HepG2 (cell line): Measurements from ENCODE around the gene SLC4A9. TPM values are rescaled to one million over a fixed set of nuclear protein-coding genes. Genes with fewer than 3 reads are reported as not detected.

Experiments
- GLI4 ChIP-seq: sonication (generic); formaldehyde crosslinking; IDR thresholded peaks from 2 replicates; pipeline ENCODE4 v1.5.1; 2020; ENCODE audit warnings: missing genetic modification reagents, mild to moderate bottlenecking, moderate library complexity, borderline replicate concordance
- JUNB ChIP-seq: sonication (generic); formaldehyde crosslinking; IDR thresholded peaks from 2 replicates; pipeline ENCODE4 v1.8.0; 2022; ENCODE audit warnings: missing genetic modification reagents, mild to moderate bottlenecking, borderline replicate concordance
- POLR2A ChIP-seq, 2 experiments: IDR thresholded peaks; 2 replicates each; pipeline ENCODE4 v1.6.1; 2011; ENCODE audit warnings: low read depth in 2 of 2, low read length in 2 of 2, mild to moderate bottlenecking in 1 of 2, moderate library complexity in 1 of 2; ENCODE audit not compliant: insufficient read depth in 1 of 2
- RARA ChIP-seq: IDR thresholded peaks from 2 replicates; pipeline ENCODE4 v1.6.1; 2016; ENCODE audit warnings: missing genetic modification reagents, missing compliant biosample characterization
- RARG ChIP-seq: sonication (generic); formaldehyde crosslinking; IDR thresholded peaks from 2 replicates; pipeline ENCODE4 v1.4.0; 2020; ENCODE audit warnings: low read depth, mild to moderate bottlenecking, missing genetic modification reagents
- TEAD3 ChIP-seq: optimal IDR thresholded peaks from 2 replicates; pipeline ENCODE3; 2016; ENCODE audit warnings: borderline replicate concordance
- TSC22D2 ChIP-seq: sonication (generic); formaldehyde crosslinking; IDR thresholded peaks from 2 replicates; pipeline ENCODE4 v1.5.1; 2020; ENCODE audit warnings: missing genetic modification reagents, mild to moderate bottlenecking, borderline replicate concordance
- ZBTB20 ChIP-seq: sonication (generic); formaldehyde crosslinking; IDR thresholded peaks from 2 replicates; pipeline ENCODE4 v1.8.1; 2023; ENCODE audit warnings: missing genetic modification reagents, low read depth, mild to moderate bottlenecking, borderline replicate concordance
- ZBTB44 ChIP-seq: sonication (generic); formaldehyde crosslinking; IDR thresholded peaks from 2 replicates; pipeline ENCODE4 v1.4.0; 2020; ENCODE audit warnings: missing genetic modification reagents
- polyA plus RNA-seq, 8 experiments: library from polyadenylated mRNA; depleted of rRNA in 3 of 8; stranded (reverse) in 7 of 8; unstranded in 1 of 8; fragments of >200 nt; fragmentation: Illumina TruSeq in 4 of 8; extraction: Trizol in 4 of 8; gene quantifications; 2 replicates each; pipeline versions ENCODE4 v1.2.1 to v1.2.3, GENCODE V29; 2011 to 2016; ENCODE audit warnings: low read depth in 4 of 8, missing spikeins in 1 of 8, mixed read lengths in 1 of 8; ENCODE audit not compliant: insufficient read depth in 1 of 8
- total RNA-seq, 5 experiments: library from RNA; depleted of rRNA; stranded (reverse); fragments of >200 nt; fragmentation: Illumina TruSeq; extraction: Trizol; gene quantifications; 2 replicates each; pipeline ENCODE4 v1.2.3, GENCODE V29; 2016; ENCODE audit warnings: low read depth in 1 of 5
- TF ChIP-seq, protein P1 (sequence below): IDR thresholded peaks from 2 replicates; pipeline ENCODE4 v1.4.0; 2020; ENCODE audit warnings: mild to moderate bottlenecking, missing genetic modification reagents
- TF ChIP-seq, protein P2 (sequence below), 2 experiments: sonication (generic) in 1 of 2; formaldehyde crosslinking in 1 of 2; IDR thresholded peaks; 2 replicates each; pipeline versions ENCODE4 v1.4.0 to v1.6.1; 2018 to 2020; ENCODE audit warnings: missing genetic modification reagents in 2 of 2, borderline replicate concordance in 1 of 2, low read depth in 1 of 2, mild to moderate bottlenecking in 1 of 2, missing biosample characterization in 1 of 2
- TF ChIP-seq, protein P3 (sequence below): sonication (generic); formaldehyde crosslinking; IDR thresholded peaks from 2 replicates; pipeline ENCODE4 v1.9.0; 2021; ENCODE audit warnings: missing genetic modification reagents, borderline replicate concordance
- TF ChIP-seq, protein P4 (sequence below): sonication (generic); formaldehyde crosslinking; IDR thresholded peaks from 2 replicates; pipeline ENCODE4 v1.4.0; 2020; ENCODE audit warnings: missing genetic modification reagents, mild to moderate bottlenecking, borderline replicate concordance
- TF ChIP-seq, protein P5 (sequence below): sonication (generic); formaldehyde crosslinking; IDR thresholded peaks from 2 replicates; pipeline ENCODE4 v1.5.1; 2020; ENCODE audit warnings: missing genetic modification reagents, mild to moderate bottlenecking, borderline replicate concordance

SLC4A9 gene
- total and polyA plus RNA-seq, 2 of the 13 experiments (the other 11 are each of a cell fraction or from before 2014, with no cell fraction given), result not detected

DNA sequence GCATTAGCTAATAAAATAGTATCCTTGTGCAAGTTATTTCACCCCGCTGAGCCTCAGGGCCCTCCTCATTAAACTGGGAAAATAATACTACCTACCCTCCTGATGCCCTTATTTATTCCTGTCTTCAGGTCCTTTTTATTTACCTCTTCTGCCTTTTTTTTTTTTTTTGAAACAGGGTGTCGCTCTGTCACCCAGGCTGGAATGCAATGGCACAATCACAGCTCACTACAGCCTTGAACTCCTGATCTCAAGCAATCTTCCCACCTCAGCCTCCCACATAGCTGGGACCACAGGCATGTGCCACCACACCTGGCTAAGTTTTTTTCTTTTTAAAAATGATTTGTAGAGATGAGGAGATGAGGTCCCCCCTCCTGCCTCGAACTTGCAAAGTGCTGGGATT lies 34.5 kb upstream of the SLC4A9 start (continued):
- TF ChIP-seq, protein P1, sequence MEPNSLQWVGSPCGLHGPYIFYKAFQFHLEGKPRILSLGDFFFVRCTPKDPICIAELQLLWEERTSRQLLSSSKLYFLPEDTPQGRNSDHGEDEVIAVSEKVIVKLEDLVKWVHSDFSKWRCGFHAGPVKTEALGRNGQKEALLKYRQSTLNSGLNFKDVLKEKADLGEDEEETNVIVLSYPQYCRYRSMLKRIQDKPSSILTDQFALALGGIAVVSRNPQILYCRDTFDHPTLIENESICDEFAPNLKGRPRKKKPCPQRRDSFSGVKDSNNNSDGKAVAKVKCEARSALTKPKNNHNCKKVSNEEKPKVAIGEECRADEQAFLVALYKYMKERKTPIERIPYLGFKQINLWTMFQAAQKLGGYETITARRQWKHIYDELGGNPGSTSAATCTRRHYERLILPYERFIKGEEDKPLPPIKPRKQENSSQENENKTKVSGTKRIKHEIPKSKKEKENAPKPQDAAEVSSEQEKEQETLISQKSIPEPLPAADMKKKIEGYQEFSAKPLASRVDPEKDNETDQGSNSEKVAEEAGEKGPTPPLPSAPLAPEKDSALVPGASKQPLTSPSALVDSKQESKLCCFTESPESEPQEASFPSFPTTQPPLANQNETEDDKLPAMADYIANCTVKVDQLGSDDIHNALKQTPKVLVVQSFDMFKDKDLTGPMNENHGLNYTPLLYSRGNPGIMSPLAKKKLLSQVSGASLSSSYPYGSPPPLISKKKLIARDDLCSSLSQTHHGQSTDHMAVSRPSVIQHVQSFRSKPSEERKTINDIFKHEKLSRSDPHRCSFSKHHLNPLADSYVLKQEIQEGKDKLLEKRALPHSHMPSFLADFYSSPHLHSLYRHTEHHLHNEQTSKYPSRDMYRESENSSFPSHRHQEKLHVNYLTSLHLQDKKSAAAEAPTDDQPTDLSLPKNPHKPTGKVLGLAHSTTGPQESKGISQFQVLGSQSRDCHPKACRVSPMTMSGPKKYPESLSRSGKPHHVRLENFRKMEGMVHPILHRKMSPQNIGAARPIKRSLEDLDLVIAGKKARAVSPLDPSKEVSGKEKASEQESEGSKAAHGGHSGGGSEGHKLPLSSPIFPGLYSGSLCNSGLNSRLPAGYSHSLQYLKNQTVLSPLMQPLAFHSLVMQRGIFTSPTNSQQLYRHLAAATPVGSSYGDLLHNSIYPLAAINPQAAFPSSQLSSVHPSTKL (CRISPR knock-in tag), result no peak
- TF ChIP-seq, protein P2, sequence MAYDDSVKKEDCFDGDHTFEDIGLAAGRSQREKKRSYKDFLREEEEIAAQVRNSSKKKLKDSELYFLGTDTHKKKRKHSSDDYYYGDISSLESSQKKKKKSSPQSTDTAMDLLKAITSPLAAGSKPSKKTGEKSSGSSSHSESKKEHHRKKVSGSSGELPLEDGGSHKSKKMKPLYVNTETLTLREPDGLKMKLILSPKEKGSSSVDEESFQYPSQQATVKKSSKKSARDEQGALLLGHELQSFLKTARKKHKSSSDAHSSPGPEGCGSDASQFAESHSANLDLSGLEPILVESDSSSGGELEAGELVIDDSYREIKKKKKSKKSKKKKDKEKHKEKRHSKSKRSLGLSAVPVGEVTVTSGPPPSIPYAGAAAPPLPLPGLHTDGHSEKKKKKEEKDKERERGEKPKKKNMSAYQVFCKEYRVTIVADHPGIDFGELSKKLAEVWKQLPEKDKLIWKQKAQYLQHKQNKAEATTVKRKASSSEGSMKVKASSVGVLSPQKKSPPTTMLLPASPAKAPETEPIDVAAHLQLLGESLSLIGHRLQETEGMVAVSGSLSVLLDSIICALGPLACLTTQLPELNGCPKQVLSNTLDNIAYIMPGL (CRISPR knock-in tag; IDR thresholded peaks at IDR 0.05; ENCODE audit: borderline replicate concordance in 1 of 2, low read depth in 1 of 2), result no peak
- TF ChIP-seq TSC22D2, result no peak
- no peak for TF ChIP-seq ZBTB44 (CRISPR knock-in tag)
- TF ChIP-seq GLI4 (CRISPR knock-in tag), result no peak
- no peak for TF ChIP-seq POLR2A (IDR thresholded peaks at IDR 0.05; ENCODE audit: insufficient read depth in 1 of 2, low read depth in 2 of 2, low read length in 2 of 2)
- TF ChIP-seq RARG (CRISPR knock-in tag), result no peak
- no peak for TF ChIP-seq JUNB (CRISPR knock-in tag)
- TF ChIP-seq, protein P3, sequence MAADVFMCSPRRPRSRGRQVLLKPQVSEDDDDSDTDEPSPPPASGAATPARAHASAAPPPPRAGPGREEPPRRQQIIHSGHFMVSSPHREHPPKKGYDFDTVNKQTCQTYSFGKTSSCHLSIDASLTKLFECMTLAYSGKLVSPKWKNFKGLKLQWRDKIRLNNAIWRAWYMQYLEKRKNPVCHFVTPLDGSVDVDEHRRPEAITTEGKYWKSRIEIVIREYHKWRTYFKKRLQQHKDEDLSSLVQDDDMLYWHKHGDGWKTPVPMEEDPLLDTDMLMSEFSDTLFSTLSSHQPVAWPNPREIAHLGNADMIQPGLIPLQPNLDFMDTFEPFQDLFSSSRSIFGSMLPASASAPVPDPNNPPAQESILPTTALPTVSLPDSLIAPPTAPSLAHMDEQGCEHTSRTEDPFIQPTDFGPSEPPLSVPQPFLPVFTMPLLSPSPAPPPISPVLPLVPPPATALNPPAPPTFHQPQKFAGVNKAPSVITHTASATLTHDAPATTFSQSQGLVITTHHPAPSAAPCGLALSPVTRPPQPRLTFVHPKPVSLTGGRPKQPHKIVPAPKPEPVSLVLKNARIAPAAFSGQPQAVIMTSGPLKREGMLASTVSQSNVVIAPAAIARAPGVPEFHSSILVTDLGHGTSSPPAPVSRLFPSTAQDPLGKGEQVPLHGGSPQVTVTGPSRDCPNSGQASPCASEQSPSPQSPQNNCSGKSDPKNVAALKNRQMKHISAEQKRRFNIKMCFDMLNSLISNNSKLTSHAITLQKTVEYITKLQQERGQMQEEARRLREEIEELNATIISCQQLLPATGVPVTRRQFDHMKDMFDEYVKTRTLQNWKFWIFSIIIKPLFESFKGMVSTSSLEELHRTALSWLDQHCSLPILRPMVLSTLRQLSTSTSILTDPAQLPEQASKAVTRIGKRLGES (CRISPR knock-in tag), result no peak
- no peak for TF ChIP-seq ZBTB20
- TF ChIP-seq, protein P4, sequence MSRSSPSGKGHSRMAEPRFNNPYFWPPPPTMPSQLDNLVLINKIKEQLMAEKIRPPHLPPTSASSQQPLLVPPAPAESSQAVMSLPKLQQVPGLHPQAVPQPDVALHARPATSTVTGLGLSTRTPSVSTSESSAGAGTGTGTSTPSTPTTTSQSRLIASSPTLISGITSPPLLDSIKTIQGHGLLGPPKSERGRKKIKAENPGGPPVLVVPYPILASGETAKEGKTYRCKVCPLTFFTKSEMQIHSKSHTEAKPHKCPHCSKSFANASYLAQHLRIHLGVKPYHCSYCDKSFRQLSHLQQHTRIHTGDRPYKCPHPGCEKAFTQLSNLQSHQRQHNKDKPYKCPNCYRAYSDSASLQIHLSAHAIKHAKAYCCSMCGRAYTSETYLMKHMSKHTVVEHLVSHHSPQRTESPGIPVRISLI (CRISPR knock-in tag), result peak; percentile 77
- TF ChIP-seq RARA, result peak; percentile 67
- peak; percentile 83 for TF ChIP-seq TEAD3
- TF ChIP-seq, protein P5, sequence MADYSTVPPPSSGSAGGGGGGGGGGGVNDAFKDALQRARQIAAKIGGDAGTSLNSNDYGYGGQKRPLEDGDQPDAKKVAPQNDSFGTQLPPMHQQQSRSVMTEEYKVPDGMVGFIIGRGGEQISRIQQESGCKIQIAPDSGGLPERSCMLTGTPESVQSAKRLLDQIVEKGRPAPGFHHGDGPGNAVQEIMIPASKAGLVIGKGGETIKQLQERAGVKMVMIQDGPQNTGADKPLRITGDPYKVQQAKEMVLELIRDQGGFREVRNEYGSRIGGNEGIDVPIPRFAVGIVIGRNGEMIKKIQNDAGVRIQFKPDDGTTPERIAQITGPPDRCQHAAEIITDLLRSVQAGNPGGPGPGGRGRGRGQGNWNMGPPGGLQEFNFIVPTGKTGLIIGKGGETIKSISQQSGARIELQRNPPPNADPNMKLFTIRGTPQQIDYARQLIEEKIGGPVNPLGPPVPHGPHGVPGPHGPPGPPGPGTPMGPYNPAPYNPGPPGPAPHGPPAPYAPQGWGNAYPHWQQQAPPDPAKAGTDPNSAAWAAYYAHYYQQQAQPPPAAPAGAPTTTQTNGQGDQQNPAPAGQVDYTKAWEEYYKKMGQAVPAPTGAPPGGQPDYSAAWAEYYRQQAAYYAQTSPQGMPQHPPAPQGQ (CRISPR knock-in tag), result no peak
